HUES48 (cell line): ENCODE data around the gene PNPLA7.
"Not testable (repeated sequence)": the region's sequence is repeated elsewhere in the genome, so short reads cannot be mapped to it uniquely, and the experiment has no call there.

Experiments
- H3K27ac ChIP-seq: one replicate; pipeline ENCODE4 v1.7.0; 2013; ENCODE audit warnings: low read depth, low read length, inconsistent platforms
- H3K27me3 ChIP-seq: 2 replicates; pipeline ENCODE4 v1.6.1; 2013; ENCODE audit warnings: mild to moderate bottlenecking, low read length; ENCODE audit not compliant: control insufficient read depth, insufficient read depth
- H3K36me3 ChIP-seq: 2 replicates; pipeline ENCODE4 v1.6.1; 2013; ENCODE audit warnings: low read length; ENCODE audit not compliant: control insufficient read depth, insufficient read depth
- H3K4me1 ChIP-seq: 2 replicates; pipeline ENCODE4 v1.6.1; 2013; ENCODE audit warnings: mild to moderate bottlenecking, low read length; ENCODE audit not compliant: control insufficient read depth, insufficient read depth
- H3K4me3 ChIP-seq: 2 replicates; pipeline ENCODE4 v1.5.1; 2013; ENCODE audit warnings: mild to moderate bottlenecking, low read depth, low read length
- H3K9ac ChIP-seq: 2 replicates; pipeline ENCODE4 v1.6.1; 2013; ENCODE audit warnings: mild to moderate bottlenecking, low read depth, low read length, moderate library complexity
- H3K9me3 ChIP-seq: 2 replicates; pipeline ENCODE4 v1.6.1; 2013; ENCODE audit warnings: low read length; ENCODE audit not compliant: control insufficient read depth, insufficient read depth

The PNPLA7 gene

GRCh38 chr9:137456061-137456863, 93.9 kb downstream of the PNPLA7 start:
- no peak overlapping the region for H3K9ac ChIP-seq
- no peak overlapping the region for H3K4me3 ChIP-seq
- no peaks in the 10 kb centered on the region; the same call in 1 of the 2 replicates for H3K4me1 ChIP-seq
- H3K36me3 ChIP-seq: peaks cover 25% of the 10 kb centered on the region
- no peak overlapping the region for H3K27ac ChIP-seq
- no peaks in the 10 kb centered on the region for H3K27me3 ChIP-seq
- H3K9me3 ChIP-seq: no peaks in the 10 kb centered on the region

GRCh38 chr9:137455359-137455991, 94.7 kb downstream of the PNPLA7 start:
- Histone ChIP-seq H3K36me3 (peaks cover 25% of the 10 kb centered on the region), H3K4me1 (no peaks in the 10 kb centered on the region; the same call in 1 of the 2 replicates), H3K9me3 (no peaks in the 10 kb centered on the region), H3K9ac (no peak overlapping the region), H3K27me3 (no peaks in the 10 kb centered on the region), H3K27ac (no peak overlapping the region), H3K4me3 (no peak overlapping the region)

- Histone ChIP-seq H3K9ac (no peak overlapping the region; the same call in 1 of the 2 replicates), H3K4me1 (no peaks in the 10 kb centered on the region; the same call in 1 of the 2 replicates), H3K4me3 (peak overlapping the region; percentile 49; the same call in 1 of the 2 replicates), H3K27me3 (no peaks in the 10 kb centered on the region), H3K27ac (no peak overlapping the region), H3K9me3 (no peaks in the 10 kb centered on the region), H3K36me3 (peaks cover 29% of the 10 kb centered on the region)
Observed at GRCh38 chr9:137454597-137455358, 95.4 kb downstream of the PNPLA7 start.

- no peak overlapping the region for H3K27ac ChIP-seq
- H3K4me1 ChIP-seq: no peaks in the 10 kb centered on the region; the same call in 1 of the 2 replicates
- H3K9ac ChIP-seq: no peak overlapping the region
- peaks cover 35% of the 10 kb centered on the region for H3K36me3 ChIP-seq
- H3K9me3 ChIP-seq: no peaks in the 10 kb centered on the region
- peak overlapping the region; percentile 49; the same call in 1 of the 2 replicates for H3K4me3 ChIP-seq
- no peaks in the 10 kb centered on the region for H3K27me3 ChIP-seq
Observed at GRCh38 chr9:137454145-137454596, 96.0 kb downstream of the PNPLA7 start.

GRCh38 chr9:137453643-137454081, 96.5 kb downstream of the PNPLA7 start:
- Histone ChIP-seq H3K4me3 (peak overlapping the region; percentile 51), H3K27ac (no peak overlapping the region), H3K4me1 (no peaks in the 10 kb centered on the region; the same call in 1 of the 2 replicates), H3K36me3 (peaks cover 39% of the 10 kb centered on the region), H3K9me3 (no peaks in the 10 kb centered on the region), H3K9ac (no peak overlapping the region), H3K27me3 (no peaks in the 10 kb centered on the region)

- no peaks in the 10 kb centered on the region; the same call in 1 of the 2 replicates for H3K4me1 ChIP-seq
- H3K27me3 ChIP-seq: no peaks in the 10 kb centered on the region
- no peaks in the 10 kb centered on the region for H3K9me3 ChIP-seq
- H3K27ac ChIP-seq: no peak overlapping the region
- H3K36me3 ChIP-seq: peaks cover 39% of the 10 kb centered on the region
- peak overlapping the region; percentile 51 for H3K4me3 ChIP-seq
- no peak overlapping the region for H3K9ac ChIP-seq
Observed at GRCh38 chr9:137452761-137453642, 97.2 kb downstream of the PNPLA7 start.

GRCh38 chr9:137452006-137452760, 98.0 kb downstream of the PNPLA7 start:
- H3K4me1 ChIP-seq: no peaks in the 10 kb centered on the region; the same call in 1 of the 2 replicates

GRCh38 chr9:137451264-137452005, 98.8 kb downstream of the PNPLA7 start:
- not testable (repeated sequence) for H3K9ac ChIP-seq, H3K4me3 ChIP-seq, H3K27ac ChIP-seq, H3K27me3 ChIP-seq, H3K4me1 ChIP-seq, H3K9me3 ChIP-seq
- H3K36me3 ChIP-seq: peaks cover 27% of the 10 kb centered on the region

More at GRCh38 chr9:137452006-137452760, 98.0 kb downstream of the PNPLA7 start:
- no peak overlapping the region for H3K9ac ChIP-seq
- H3K36me3 ChIP-seq: peaks cover 35% of the 10 kb centered on the region
- H3K27ac ChIP-seq: no peak overlapping the region
- H3K4me3 ChIP-seq: no peak overlapping the region
- no peaks in the 10 kb centered on the region for H3K27me3 ChIP-seq
- no peaks in the 10 kb centered on the region for H3K9me3 ChIP-seq

GRCh38 chr9:137450539-137451222, 99.5 kb downstream of the PNPLA7 start:
- H3K9me3 ChIP-seq, H3K9ac ChIP-seq, H3K27me3 ChIP-seq, H3K4me3 ChIP-seq, H3K27ac ChIP-seq, H3K4me1 ChIP-seq: not testable (repeated sequence)
- peaks cover 23% of the 10 kb centered on the region for H3K36me3 ChIP-seq
